Measurements from ENCODE around the gene MTA3. TPM values are rescaled to one million over a fixed set of nuclear protein-coding genes. Genes with fewer than 3 reads are reported as not detected.

Gene MTA3
- total and polyA plus RNA-seq, 9 of the 15 experiments (the other 6 are each of a cell fraction or from before 2014, with no cell fraction given) = 12.4 to 39.6 (median 23.5) TPM

DNA sequence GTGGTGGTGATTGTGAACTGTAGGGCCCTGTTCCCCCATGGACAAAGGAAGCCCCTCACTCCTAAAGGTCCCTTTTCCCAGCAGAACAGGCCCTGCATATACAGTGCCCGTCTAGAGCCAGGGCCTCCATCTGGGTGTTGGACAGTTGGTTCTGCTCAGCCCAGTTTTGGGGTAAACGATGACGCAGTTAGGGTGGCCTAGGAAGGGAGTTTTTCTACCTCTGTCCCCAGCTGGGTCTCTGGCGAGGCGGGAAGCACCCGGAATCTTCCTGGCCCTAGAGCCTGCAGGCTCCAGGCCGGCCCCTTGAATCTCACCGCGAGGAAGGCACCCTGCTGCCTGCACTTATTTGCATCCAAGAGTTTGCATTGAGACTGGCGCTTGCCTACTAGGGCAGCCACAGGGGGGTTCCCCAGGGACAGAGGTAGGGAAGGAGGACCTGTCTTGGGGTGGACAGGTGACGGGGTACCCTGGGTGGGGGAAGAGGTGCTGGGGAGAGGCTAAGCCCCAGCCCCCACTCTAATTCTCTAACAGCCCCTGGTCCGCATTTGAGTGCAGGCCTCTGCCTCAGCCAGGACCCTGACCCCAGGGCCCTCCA, 529 bp upstream of the MTA3 start:
- Histone ChIP-seq H3K4me2 (ENCODE audit: insufficient read depth, low read length) (no peak overlapping the region), H3K27ac (ENCODE audit: extremely low read depth, low read depth, low read length) (no peak overlapping the region), H3K79me2 (ENCODE audit: control insufficient read depth, insufficient read depth, low read length) (peaks cover 14% of the 10 kb centered on the region), H3K9me1 (ENCODE audit: control insufficient read depth, insufficient read depth, low read length) (no peaks in the 10 kb centered on the region), H3K36me3 (ENCODE audit: control insufficient read depth, insufficient read depth, low read length) (no peaks in the 10 kb centered on the region), H3K4me1 (replicated peaks in 1 of 2; ENCODE audit: control insufficient read depth in 2 of 2, insufficient read depth in 2 of 2, low read length in 2 of 2) (peaks cover 6 to 7% of the 10 kb centered on the region in 2 experiments; a peak in 2 of 5 replicates), H2AFZ (ENCODE audit: low read depth, low read length) (peak overlapping the region; percentile 87), H4K20me1 (replicated peaks; ENCODE audit: control insufficient read depth, insufficient read depth, low read length) (no peaks in the 10 kb centered on the region), H3K27me3 (ENCODE audit: control insufficient read depth in 2 of 2, insufficient read depth in 2 of 2, low read length in 2 of 2) (peaks cover 0 to 1% of the 10 kb centered on the region in 2 experiments; a peak in 1 of 5 replicates), H3K4me3 (no peak overlapping the region), H3K9ac (ENCODE audit: insufficient read depth in 1 of 2, low read depth in 2 of 2, low read length in 2 of 2) (peak overlapping the region in 1 of 2 experiments; percentile 73; a peak in 2 of 4 replicates), H3K9me3 (replicated peaks; ENCODE audit: control insufficient read depth, insufficient read depth, low read depth, low read length) (no peaks in the 10 kb centered on the region)
- ChIA-PET POLR2A (no interaction called here), CTCF (ENCODE audit: low intra/inter-chr PET ratio) (no interaction called here)
- no peak for TF ChIP-seq BHLHE40 (IDR thresholded peaks at IDR 0.05; ENCODE audit: low read length)
- TF ChIP-seq KLF1 (tag; IDR thresholded peaks at IDR 0.05) = no peak
- no peak for TF ChIP-seq MXI1 (IDR thresholded peaks at IDR 0.05; ENCODE audit: low read depth, low read length)
- no peak for TF ChIP-seq ZNF239 (CRISPR knock-in tag; IDR thresholded peaks at IDR 0.05)
- peak; percentile 15; the same call in 1 of the 2 replicates for TF ChIP-seq ZFX (CRISPR knock-in tag; IDR thresholded peaks at IDR 0.05)
- TF ChIP-seq SMAD3 (CRISPR knock-in tag; conservative IDR thresholded peaks at IDR 0.05) = no peak
- TF ChIP-seq ZNF197 (CRISPR knock-in tag; IDR thresholded peaks at IDR 0.05; ENCODE audit: low read depth) = no peak
- TF ChIP-seq, protein P1, sequence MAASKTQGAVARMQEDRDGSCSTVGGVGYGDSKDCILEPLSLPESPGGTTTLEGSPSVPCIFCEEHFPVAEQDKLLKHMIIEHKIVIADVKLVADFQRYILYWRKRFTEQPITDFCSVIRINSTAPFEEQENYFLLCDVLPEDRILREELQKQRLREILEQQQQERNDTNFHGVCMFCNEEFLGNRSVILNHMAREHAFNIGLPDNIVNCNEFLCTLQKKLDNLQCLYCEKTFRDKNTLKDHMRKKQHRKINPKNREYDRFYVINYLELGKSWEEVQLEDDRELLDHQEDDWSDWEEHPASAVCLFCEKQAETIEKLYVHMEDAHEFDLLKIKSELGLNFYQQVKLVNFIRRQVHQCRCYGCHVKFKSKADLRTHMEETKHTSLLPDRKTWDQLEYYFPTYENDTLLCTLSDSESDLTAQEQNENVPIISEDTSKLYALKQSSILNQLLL (CRISPR knock-in tag; IDR thresholded peaks at IDR 0.05; ENCODE audit: borderline replicate concordance) = no peak
- TF ChIP-seq, protein P2, sequence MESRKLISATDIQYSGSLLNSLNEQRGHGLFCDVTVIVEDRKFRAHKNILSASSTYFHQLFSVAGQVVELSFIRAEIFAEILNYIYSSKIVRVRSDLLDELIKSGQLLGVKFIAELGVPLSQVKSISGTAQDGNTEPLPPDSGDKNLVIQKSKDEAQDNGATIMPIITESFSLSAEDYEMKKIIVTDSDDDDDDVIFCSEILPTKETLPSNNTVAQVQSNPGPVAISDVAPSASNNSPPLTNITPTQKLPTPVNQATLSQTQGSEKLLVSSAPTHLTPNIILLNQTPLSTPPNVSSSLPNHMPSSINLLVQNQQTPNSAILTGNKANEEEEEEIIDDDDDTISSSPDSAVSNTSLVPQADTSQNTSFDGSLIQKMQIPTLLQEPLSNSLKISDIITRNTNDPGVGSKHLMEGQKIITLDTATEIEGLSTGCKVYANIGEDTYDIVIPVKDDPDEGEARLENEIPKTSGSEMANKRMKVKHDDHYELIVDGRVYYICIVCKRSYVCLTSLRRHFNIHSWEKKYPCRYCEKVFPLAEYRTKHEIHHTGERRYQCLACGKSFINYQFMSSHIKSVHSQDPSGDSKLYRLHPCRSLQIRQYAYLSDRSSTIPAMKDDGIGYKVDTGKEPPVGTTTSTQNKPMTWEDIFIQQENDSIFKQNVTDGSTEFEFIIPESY (CRISPR knock-in tag; IDR thresholded peaks at IDR 0.05) = peak; percentile 61; the same call in 1 of the 2 replicates
- TF ChIP-seq GABPB2 (CRISPR knock-in tag; conservative IDR thresholded peaks at IDR 0.05) = no peak
- peak in 1 of 2 experiments; percentile 24; a peak in 1 of 4 replicates for TF ChIP-seq KDM1A (IDR thresholded peaks at IDR 0.05)
- no peak for TF ChIP-seq TSHZ1 (CRISPR knock-in tag; IDR thresholded peaks at IDR 0.05)
- WGBS (ENCODE audit: insufficient coverage, low coverage, missing lambda C conversion rate) = 81% methylated on average over 10 of the region's 12 CpGs
- in situ Hi-C loops (cut with MboI) (no loop called here), intact Hi-C loops (cut with micrococcal nuclease) (no loop called here)
- no TSS peak for BruUV-seq (replicated peaks)
- ATAC-seq (peak; percentile 5), DNase-seq (ENCODE audit: extremely low read depth in 1 of 4, low spot score in 3 of 4) (peak in 1 of 4 experiments; percentile 12), FAIRE-seq (no peak)

All from K562 (cell line).